T-helper 9 cell (primary cell): Measurements from ENCODE around the gene RBM17.
"Not testable (repeated sequence)": the region's sequence is repeated elsewhere in the genome, so short reads cannot be mapped to it uniquely, and the experiment has no call there.

Experiments used
- DNase-seq: peaks from one replicate; pipeline ENCODE4 v3.0.0-alpha.2; 2020
- total RNA-seq, 2 donors: gene quantifications; one replicate each; lab custom pipeline; 2026; lab: John Stamatoyannopoulos, UW

The RBM17 gene
- total RNA-seq = 110 reads per million in 2 donors

DNA sequence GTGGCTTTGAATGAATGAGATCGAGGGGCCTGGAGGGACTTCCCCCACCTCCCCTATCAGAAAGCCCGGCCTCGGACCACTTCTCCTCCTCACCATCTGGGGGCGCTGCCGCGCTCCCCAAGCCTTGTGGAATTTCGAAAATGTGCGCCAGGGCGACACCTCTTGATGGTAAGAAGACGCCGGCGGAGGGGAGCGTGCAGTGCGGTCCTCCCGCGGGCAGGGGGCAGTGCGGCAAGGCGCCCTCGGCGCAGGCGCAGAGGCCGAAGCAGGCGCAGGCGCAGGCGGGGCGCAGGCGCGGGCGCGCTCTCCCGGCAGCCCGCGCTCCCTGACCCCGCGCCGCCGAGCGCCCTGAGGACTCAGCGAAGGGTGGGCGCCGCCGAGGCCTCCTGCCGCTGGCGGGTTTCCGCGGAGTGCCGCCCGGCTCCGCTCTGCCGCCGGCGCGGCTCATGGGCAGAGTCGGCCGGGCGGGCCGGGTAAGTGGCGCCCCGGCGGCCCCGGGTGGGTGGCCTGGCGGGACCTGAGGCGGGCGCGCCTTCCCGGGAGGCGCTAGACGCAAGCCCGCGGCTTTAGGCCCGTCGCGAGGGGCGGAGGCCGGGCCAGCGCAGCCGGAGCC, at the start of gene RBM17:
RBM17 (plus strand) TSS at position 314 of the 613 bp plus-strand sequence. CDS start 8,032 bp downstream, outside the sequence.
- DNase-seq = peak; percentile 94

GRCh38 chr10:6039711-6040110, 49.1 kb upstream of the RBM17 start:
- no peak for DNase-seq

- DNase-seq = no peak
Measured at GRCh38 chr10:6040205-6040604, 48.6 kb upstream of the RBM17 start.

DNA sequence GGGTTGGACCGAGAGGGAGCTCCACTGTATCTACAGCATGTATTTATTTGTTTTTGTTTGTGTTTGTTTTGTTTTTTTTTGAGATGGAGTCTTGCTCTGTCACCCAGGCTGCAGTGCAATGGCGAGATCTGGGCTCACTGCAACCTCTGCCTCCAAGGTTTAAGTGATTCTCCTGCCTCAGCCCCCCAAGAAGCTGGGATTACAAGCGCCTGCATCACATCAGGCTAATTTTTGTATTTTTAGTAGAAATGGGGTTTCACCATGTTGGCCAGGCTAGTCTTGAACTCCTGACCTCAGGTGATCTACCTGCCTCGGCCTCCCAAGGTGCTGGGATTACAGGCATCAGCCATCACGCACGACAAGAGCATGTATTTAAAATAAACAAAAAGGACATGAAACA, 45.5 kb upstream of the RBM17 start:
- DNase-seq = not testable (repeated sequence)

- no peak for DNase-seq
Measured at GRCh38 chr10:6044060-6044459, 44.8 kb upstream of the RBM17 start.

GRCh38 chr10:6044751-6045313, 44.0 kb upstream of the RBM17 start:
- no peak for DNase-seq

DNA sequence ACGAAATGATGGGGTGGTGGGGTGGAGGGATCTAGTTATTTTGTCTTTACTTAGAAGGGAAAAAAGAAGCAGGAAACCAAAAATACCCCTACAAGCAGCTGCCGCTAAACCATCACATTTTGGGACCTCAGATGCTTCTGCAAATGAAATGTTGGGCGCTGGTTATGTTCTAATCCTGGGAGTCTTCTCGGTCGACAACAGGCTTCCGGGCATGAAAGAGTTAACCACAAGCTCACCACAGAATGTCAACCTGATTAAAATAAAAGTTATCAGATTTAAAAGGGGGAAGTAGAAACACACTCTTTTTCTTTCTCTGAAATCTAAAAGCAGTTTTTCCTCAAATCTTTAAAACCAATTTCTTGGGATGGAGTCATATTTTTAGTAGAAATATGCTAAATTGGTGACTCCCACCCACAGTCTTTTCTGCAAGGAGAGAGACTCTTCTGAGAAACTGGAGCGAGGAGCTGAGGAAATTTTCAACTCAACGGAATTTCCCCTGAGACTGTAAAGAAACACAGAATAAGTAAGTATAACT, 43.5 kb upstream of the RBM17 start:
- no peak for DNase-seq

DNA sequence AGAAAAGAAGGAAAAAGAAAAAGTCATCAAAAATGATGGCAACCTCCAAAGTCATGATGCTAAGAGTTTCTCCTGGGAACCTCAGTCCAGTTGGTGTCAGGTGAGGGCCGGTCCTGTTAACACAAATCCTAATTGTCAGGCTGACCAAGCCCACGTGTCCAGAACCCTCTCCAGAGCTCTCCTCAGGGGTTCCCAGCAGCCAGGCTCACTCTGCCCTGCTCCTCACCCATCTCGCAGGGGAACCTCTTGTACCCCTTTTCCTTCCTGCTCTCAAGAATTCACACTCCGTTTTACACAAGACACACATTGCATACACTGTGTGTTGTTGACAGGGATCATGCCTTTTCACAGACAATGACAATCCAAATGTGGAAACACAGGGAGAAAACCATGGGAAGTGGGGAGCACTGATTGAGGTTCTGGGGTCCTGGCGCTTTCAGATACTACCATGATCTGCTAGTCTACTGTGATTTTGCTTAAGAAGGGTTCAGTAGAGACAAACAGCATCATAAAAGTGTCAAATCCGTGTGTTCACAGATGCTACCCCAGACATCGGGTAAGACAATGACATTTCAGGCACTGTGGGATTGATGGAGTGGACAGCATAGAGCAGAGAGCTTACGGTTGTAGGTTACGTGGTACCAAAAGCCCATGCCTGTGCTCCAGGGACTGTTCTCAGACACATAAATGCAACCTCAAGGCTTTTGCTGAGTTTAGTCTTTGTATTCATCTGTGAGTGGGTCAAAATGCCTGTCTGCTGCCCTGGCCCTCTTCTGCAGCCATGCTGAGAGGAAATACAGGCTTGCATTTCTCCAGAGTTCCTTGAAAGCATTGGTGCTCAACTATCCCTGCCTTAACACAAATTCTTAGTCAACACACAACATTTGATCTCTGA, 42.7 kb upstream of the RBM17 start:
- DNase-seq = no peak

DNA sequence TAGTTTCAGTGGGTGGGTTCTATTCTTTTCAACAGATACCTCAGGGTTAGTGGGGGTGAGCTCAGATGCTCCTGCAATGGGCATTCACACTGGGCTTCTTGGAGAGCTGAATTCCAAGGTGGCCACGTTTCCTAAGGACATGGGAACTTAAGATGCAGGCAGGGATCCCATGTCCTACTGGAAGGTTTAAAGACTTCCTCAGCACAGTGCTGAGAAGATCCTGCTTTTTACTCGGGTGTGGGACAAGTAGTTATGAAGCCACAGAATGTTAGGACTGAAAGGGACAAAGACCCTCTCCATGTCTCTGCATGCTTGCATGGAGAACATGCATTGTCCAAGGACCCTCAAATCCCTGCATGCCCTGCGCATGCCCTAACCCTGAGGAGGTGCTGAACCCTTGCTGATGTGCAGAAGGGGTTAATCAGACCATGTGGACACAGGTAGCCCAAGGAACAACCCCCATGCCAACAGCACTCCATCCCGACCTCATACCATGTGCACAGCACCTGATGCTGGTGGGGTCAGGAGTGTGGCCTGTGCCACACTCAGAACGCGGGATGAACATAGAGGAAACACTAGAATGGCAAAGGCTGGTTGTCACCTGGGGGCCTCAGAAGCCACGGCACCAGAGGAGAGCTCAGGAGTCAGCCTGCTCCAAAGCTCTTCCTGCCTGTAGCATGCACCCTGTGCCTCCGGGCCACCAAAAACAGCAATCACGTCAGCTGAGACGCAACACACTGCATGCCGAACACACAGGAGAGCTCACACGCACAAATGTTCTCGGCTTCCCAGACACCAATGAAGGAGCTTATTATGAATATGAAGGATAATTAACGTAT, 41.8 kb upstream of the RBM17 start:
- no peak for DNase-seq

DNA sequence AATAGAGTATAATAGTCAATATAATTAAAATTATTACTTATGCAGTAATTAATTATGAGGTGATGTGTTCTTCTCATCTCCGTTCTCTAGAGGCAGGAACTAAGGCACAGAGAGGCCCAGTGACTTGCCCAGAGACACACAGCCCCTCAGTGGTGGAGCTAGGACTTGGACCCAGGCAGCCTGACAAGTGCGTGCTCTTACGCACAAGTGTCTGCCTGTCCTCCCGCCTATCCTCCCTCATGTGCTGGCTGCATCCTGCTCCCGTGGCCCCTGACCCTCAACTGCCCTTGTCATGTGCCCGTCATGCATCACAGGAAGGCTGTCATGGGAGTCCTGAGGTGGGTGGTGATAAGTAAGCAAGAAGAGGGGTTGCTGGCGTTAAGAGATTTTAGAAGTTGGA, 41.0 kb upstream of the RBM17 start:
- no peak for DNase-seq

GRCh38 chr10:6048281-6049030, 40.4 kb upstream of the RBM17 start:
- no peak for DNase-seq

GRCh38 chr10:6049031-6049400, 39.8 kb upstream of the RBM17 start:
- DNase-seq = no peak

GRCh38 chr10:6050801-6051445, 37.9 kb upstream of the RBM17 start:
- peak; percentile 88 for DNase-seq

DNA sequence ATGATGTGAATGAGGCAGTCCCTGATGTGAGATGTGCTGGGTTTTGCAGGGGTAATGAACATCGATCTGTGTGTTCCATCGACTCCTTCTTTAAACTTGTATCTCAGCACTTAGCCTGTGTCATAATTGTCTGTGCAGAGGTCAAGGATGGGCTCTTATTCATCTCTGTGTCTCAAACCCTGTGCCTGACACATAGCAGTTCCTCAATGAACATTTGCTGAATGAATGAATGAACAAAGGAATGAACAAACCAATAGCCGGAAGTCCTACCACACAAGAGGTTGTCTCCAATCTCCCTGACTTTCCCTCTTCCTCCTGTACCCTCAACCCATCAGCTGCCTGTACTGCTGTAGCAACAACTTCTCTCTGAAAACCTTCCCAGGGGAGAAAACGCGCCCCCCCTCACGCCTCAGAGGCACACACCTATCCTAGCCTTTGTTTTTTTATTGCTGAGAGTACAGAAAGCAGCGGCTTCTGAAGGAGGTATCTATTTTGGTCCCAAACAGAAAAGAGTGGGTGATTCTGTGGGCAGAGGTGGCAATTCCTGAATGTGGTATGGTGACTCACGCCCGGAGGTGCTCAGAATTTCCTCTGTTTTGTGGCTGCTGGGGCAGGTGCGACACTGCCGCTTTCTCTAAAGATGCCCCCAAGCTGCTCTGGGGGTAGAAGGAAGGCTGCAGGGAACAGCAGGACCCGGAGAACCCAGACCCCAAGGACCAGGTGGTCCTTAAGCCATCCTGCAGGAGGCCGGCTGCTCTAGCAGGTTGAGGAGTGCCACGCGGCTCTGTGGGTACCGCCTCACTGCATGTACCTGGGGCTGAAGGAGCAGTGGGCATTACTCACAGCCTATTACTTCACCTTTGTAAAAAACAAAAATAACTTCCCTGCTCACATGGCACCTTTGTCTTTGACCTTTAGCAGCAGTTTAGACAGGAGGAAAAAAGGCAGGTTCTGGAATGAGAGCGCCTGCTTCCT, 36.3 kb upstream of the RBM17 start:
- peak; percentile 63 for DNase-seq

GRCh38 chr10:6053303-6053702, 35.5 kb upstream of the RBM17 start:
- DNase-seq = no peak

GRCh38 chr10:6053816-6054631, 34.8 kb upstream of the RBM17 start:
- DNase-seq = no peak

DNA sequence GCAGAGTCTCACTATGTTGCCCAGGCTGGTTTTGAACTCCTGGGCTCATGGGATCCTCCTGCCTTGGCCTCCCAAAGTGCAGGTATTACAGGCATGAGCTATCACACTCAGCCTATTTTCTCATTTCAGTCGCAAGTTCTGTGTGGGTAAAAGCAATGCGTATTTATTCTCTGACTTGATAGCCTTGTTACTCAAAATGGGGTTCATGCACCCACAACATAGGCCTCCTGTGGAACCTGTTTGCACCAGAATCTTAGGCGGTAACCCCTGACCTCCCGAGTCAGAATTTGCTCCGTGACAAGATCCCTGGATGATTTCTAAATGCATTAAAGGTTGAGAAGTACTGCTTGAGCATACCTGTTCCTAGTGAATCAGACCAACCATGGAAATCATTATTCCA, 34.0 kb upstream of the RBM17 start:
- no peak for DNase-seq

- no peak for DNase-seq
Measured at GRCh38 chr10:6055929-6056328, 32.9 kb upstream of the RBM17 start.
